Chondrocyte (in vitro differentiated cells): ENCODE measurements around the gene COG5. TPM values are rescaled to one million over a fixed set of nuclear protein-coding genes. Genes with fewer than 3 reads are reported as not detected.

Source experiments
- DNase-seq: peaks from one replicate; pipeline ENCODE4 v3.0.0; 2021; ENCODE audit warnings: mixed read lengths, low spot score
- H3K27ac Mint-ChIP-seq: one replicate; pipeline ENCODE4 v1.8.0; 2021; ENCODE audit warnings: mild to moderate bottlenecking, moderate library complexity, mixed read lengths; ENCODE audit not compliant: unreplicated experiment
- H3K27me3 Mint-ChIP-seq: 2 replicates; pipeline ENCODE4 v1.8.0; 2021; ENCODE audit warnings: low read depth, mixed read lengths
- H3K36me3 Mint-ChIP-seq: 2 replicates; pipeline ENCODE4 v1.8.0; 2021; ENCODE audit warnings: low read depth, mixed read lengths
- H3K4me1 Mint-ChIP-seq: 2 replicates; pipeline ENCODE4 v1.8.0; 2021; ENCODE audit warnings: low read depth, mild to moderate bottlenecking, mixed read lengths
- H3K4me3 Mint-ChIP-seq: one replicate; pipeline ENCODE4 v1.8.0; 2021; ENCODE audit warnings: mild to moderate bottlenecking, moderate library complexity, mixed read lengths; ENCODE audit not compliant: unreplicated experiment
- H3K9me3 Mint-ChIP-seq: 2 replicates; pipeline ENCODE4 v1.8.0; 2021; ENCODE audit warnings: low read depth, mixed read lengths
- CTCF ChIP-seq: fragments of 200-600 bp; sonication (generic); IDR thresholded peaks from 2 replicates; pipeline ENCODE4 v1.5.0; 2021; ENCODE audit warnings: antibody characterized with exemption, mild to moderate bottlenecking, moderate library complexity
- total RNA-seq: library from RNA; stranded (reverse); gene quantifications from 3 replicates; pipeline ENCODE4 v1.2.1, GENCODE V29; 2021

The COG5 gene
- total RNA-seq, 1 donor from 2014 or later = 52.8 TPM

GRCh38 chr7:107186240-107186639 is 377.5 kb downstream of the COG5 start:
- no peaks in the 10 kb centered on the region for H3K9me3 Mint-ChIP-seq
- DNase-seq = no peak
- no peak overlapping the region for H3K4me3 Mint-ChIP-seq
- TF ChIP-seq CTCF = no peak
- H3K36me3 Mint-ChIP-seq = peaks cover 33% of the 10 kb centered on the region
- H3K27me3 Mint-ChIP-seq = no peaks in the 10 kb centered on the region
- H3K27ac Mint-ChIP-seq = no peak overlapping the region
- H3K4me1 Mint-ChIP-seq = peaks cover 3% of the 10 kb centered on the region

- Mint-ChIP-seq H3K4me3 (no peak overlapping the region), H3K9me3 (no peaks in the 10 kb centered on the region), H3K27ac (no peak overlapping the region), H3K4me1 (peaks cover 7% of the 10 kb centered on the region), H3K36me3 (peaks cover 33% of the 10 kb centered on the region), H3K27me3 (no peaks in the 10 kb centered on the region)
- TF ChIP-seq CTCF = no peak
- DNase-seq = no peak
Observed at GRCh38 chr7:107185716-107186115, 378.0 kb downstream of the COG5 start.

GRCh38 chr7:107181172-107181571 is 382.5 kb downstream of the COG5 start:
- no peak for DNase-seq
- H3K27me3 Mint-ChIP-seq = no peaks in the 10 kb centered on the region
- H3K4me1 Mint-ChIP-seq = peaks cover 25% of the 10 kb centered on the region
- no peaks in the 10 kb centered on the region for H3K9me3 Mint-ChIP-seq
- TF ChIP-seq CTCF = no peak
- H3K4me3 Mint-ChIP-seq = no peak overlapping the region
- H3K36me3 Mint-ChIP-seq = peaks cover 11% of the 10 kb centered on the region
- H3K27ac Mint-ChIP-seq = no peak overlapping the region

- Mint-ChIP-seq H3K27ac (peak overlapping the region; percentile 14), H3K27me3 (no peaks in the 10 kb centered on the region), H3K4me1 (peaks cover 25% of the 10 kb centered on the region), H3K9me3 (no peaks in the 10 kb centered on the region), H3K36me3 (peaks cover 7% of the 10 kb centered on the region), H3K4me3 (no peak overlapping the region)
- no peak for TF ChIP-seq CTCF
- no peak for DNase-seq
Observed at GRCh38 chr7:107180378-107180777, 383.3 kb downstream of the COG5 start.

- no peak overlapping the region for H3K4me3 Mint-ChIP-seq
- H3K27ac Mint-ChIP-seq = peak overlapping the region; percentile 73
Observed at GRCh38 chr7:107179326-107180164, 384.2 kb downstream of the COG5 start.

More at GRCh38 chr7:107179326-107180164, 384.2 kb downstream of the COG5 start:
- H3K36me3 Mint-ChIP-seq = peaks cover 5% of the 10 kb centered on the region
- no peak for TF ChIP-seq CTCF
- no peak for DNase-seq
- no peaks in the 10 kb centered on the region for H3K9me3 Mint-ChIP-seq
- no peaks in the 10 kb centered on the region for H3K27me3 Mint-ChIP-seq
- peaks cover 23% of the 10 kb centered on the region for H3K4me1 Mint-ChIP-seq
